ENCODE results near the gene ZBTB1. TPM values are rescaled to one million over a fixed set of nuclear protein-coding genes. Genes with fewer than 3 reads are reported as not detected.

ZBTB1 gene
- total and polyA plus RNA-seq, 10 of the 15 experiments (the other 5 are each of a cell fraction or from before 2014, with no cell fraction given), result 12.3 to 127 (median 40.0) TPM

GRCh38 chr14:64474698-64475097, 29.9 kb upstream of the ZBTB1 start:
- no peaks in the 10 kb centered on the region for H4K20me1 ChIP-seq (ENCODE audit: control insufficient read depth, insufficient read depth)
- BruUV-seq (replicated peaks), result no TSS peak
- in situ Hi-C loops (cut with MboI), result loop anchor here (5.0 kb wide), 1 partner anchor 132 kb away; no protein-coding TSS in a partner anchor
- 83% methylated on average over 4 of the region's 4 CpGs for WGBS (ENCODE audit: insufficient coverage, insufficient replicate concordance, low lambda C conversion rate, missing lambda C conversion rate)
- no peak overlapping the region for H3K4me3 ChIP-seq
- no peaks in the 10 kb centered on the region; a peak in 1 of 4 replicates for H3K36me3 ChIP-seq (ENCODE audit: control insufficient read depth in 2 of 2, insufficient read depth in 2 of 2, low read length in 1 of 2)
- ChIA-PET RAD21 (ENCODE audit: unreplicated experiment) (interaction anchor here (1.0 to 1.2 kb wide), 3 partner anchors 11 to 35 kb away, joined by 3 to 11 read pairs (median 4); no protein-coding TSS in a partner anchor), SMC1A (ENCODE audit: uncharacterized antibody, unreplicated experiment) (interaction anchor here (0.8 to 2.8 kb wide), 13 partner anchors 10 to 161 kb away, joined by 3 to 14 read pairs (median 4); no protein-coding TSS in a partner anchor), CTCF (interaction anchor here (0.6 to 9.8 kb wide), 5 partner anchors 12 to 130 kb away, joined by 3 to 244 read pairs (median 3); no protein-coding TSS in a partner anchor), POLR2A (interaction anchor here (1.1 to 1.2 kb wide), 2 partner anchors 30 to 38 kb away, joined by 3 to 7 read pairs; no protein-coding TSS in a partner anchor)
- H3K4me1 ChIP-seq (ENCODE audit: control insufficient read depth, insufficient read depth, low read length), result peaks cover 8% of the 10 kb centered on the region
- no peak overlapping the region for H3K27ac ChIP-seq (ENCODE audit: control insufficient read depth, insufficient read depth)
- no peak overlapping the region for H2AFZ ChIP-seq (ENCODE audit: control insufficient read depth, low read depth, low read length)
- no peaks in the 10 kb centered on the region for H3K27me3 ChIP-seq (replicated peaks in 1 of 2; ENCODE audit: control insufficient read depth in 2 of 2, insufficient read depth in 2 of 2, low read length in 1 of 2)
- TF ChIP-seq ZBTB40 (IDR thresholded peaks at IDR 0.05; ENCODE audit: borderline replicate concordance) (no peak), SUPT20H (IDR thresholded peaks at IDR 0.05; ENCODE audit: borderline replicate concordance, control insufficient read depth, low read depth, low read length) (no peak), ZBTB33 (IDR thresholded peaks at IDR 0.05) (no peak), MYB (IDR thresholded peaks at IDR 0.05; ENCODE audit: borderline replicate concordance, low read depth, low read length) (no peak), KLF5 (IDR thresholded peaks at IDR 0.05; ENCODE audit: partially characterized antibody) (no peak)
- FAIRE-seq (no peak), DNase-seq (ENCODE audit: low read depth, low spot score) (no peak), ATAC-seq (no peak)
- no peaks in the 10 kb centered on the region; the same call in 1 of the 2 replicates for H3K79me2 ChIP-seq (ENCODE audit: control insufficient read depth, insufficient read depth, low read length)
- H3K9me3 ChIP-seq (replicated peaks; ENCODE audit: control insufficient read depth, insufficient read depth, low read length), result no peaks in the 10 kb centered on the region
- no peak overlapping the region for H3K9ac ChIP-seq (ENCODE audit: control insufficient read depth, insufficient read depth, low read length)
- H3K4me2 ChIP-seq (ENCODE audit: control insufficient read depth, insufficient read depth), result no peak overlapping the region
- intact Hi-C loops (cut with micrococcal nuclease; ENCODE audit: unreplicated experiment), result no loop called here

Data from GM12878 (cell line).